IMR-90 (cell line): Measurements from ENCODE around the gene NHSL1. TPM values are rescaled to one million over a fixed set of nuclear protein-coding genes. Genes with fewer than 3 reads are reported as not detected.

Source experiments
- ATAC-seq: fragments of 200-7000 bp; cut with Tn5 transposase; 2 replicates; pipeline ENCODE4 v1.9.1; 2020; ENCODE audit warnings: low read depth, mild to moderate bottlenecking, moderate library complexity
- BruUV-seq: library from RNA; stranded (reverse); fragments of 400-500 nt; replicated peaks from 2 replicates; lab custom pipeline; 2021; lab: Mats Ljungman, UMichigan
- CTCF ChIA-PET: fragments of 300-600 bp; formaldehyde crosslinking; extraction: SDS; loops from one replicate; lab custom pipeline; 2021; ENCODE audit warnings: antibody characterized with exemption; lab: Yijun Ruan, JAX
- POLR2A ChIA-PET: fragments of 300-600 bp; sonication (Branson Sonifier 250); formaldehyde crosslinking; loops from one replicate; lab custom pipeline; 2022; ENCODE audit warnings: antibody characterized with exemption; ENCODE audit not compliant: unreplicated experiment; lab: Charles Lee
- DNase-seq: peaks from one replicate; pipeline ENCODE4 v3.0.0; 2013
- H2AFZ ChIP-seq: replicated peaks from 2 replicates; pipeline ENCODE3; 2013; ENCODE audit warnings: low read length, mild to moderate bottlenecking; ENCODE audit not compliant: poor library complexity
- H2AK5ac ChIP-seq: 2 replicates; pipeline ENCODE4 v1.6.1; 2013; ENCODE audit warnings: low read depth, low read length, inconsistent platforms
- H2AK9ac ChIP-seq: replicated peaks from 2 replicates; pipeline ENCODE3; 2013; ENCODE audit warnings: mild to moderate bottlenecking, low read depth, low read length, moderate library complexity; ENCODE audit not compliant: poor library complexity
- H2BK120ac ChIP-seq: 2 replicates; pipeline ENCODE4 v1.6.1; 2013; ENCODE audit warnings: low read depth, low read length, inconsistent platforms
- H2BK15ac ChIP-seq: 3 replicates; pipeline ENCODE4 v1.6.1; 2013; ENCODE audit warnings: low read depth, low read length, inconsistent platforms
- H2BK20ac ChIP-seq: 2 replicates; pipeline ENCODE4 v1.6.1; 2013; ENCODE audit warnings: low read depth, mild to moderate bottlenecking, inconsistent platforms, low read length, moderate library complexity
- H2BK5ac ChIP-seq: 2 replicates; pipeline ENCODE4 v1.6.1; 2013; ENCODE audit warnings: mild to moderate bottlenecking, low read depth, low read length, inconsistent platforms; ENCODE audit not compliant: poor library complexity, severe bottlenecking
- H3K14ac ChIP-seq: replicated peaks from 2 replicates; pipeline ENCODE4 v1.6.1; 2013; ENCODE audit warnings: low read depth, low read length, inconsistent platforms
- H3K18ac ChIP-seq: 2 replicates; pipeline ENCODE4 v1.6.1; 2013; ENCODE audit warnings: low read depth, low read length, control low read depth
- H3K23ac ChIP-seq: 2 replicates; pipeline ENCODE4 v1.6.1; 2013; ENCODE audit warnings: low read depth, low read length, inconsistent platforms
- H3K27ac ChIP-seq: 2 replicates; pipeline ENCODE4 v1.5.1; 2013; ENCODE audit warnings: mild to moderate bottlenecking, control low read depth, low read length; ENCODE audit not compliant: insufficient read depth
- H3K27me3 ChIP-seq: 2 replicates; pipeline ENCODE4 v1.6.1; 2013; ENCODE audit warnings: low read length; ENCODE audit not compliant: control insufficient read depth, insufficient read depth
- H3K36me3 ChIP-seq: 2 replicates; pipeline ENCODE4 v1.6.1; 2013; ENCODE audit warnings: low read length, mixed read lengths; ENCODE audit not compliant: control insufficient read depth, insufficient read depth
- H3K4ac ChIP-seq: 2 replicates; pipeline ENCODE4 v1.6.1; 2013; ENCODE audit warnings: low read depth, low read length, inconsistent platforms
- H3K4me1 ChIP-seq: 2 replicates; pipeline ENCODE4 v1.6.1; 2013; ENCODE audit warnings: low read length, mixed read lengths; ENCODE audit not compliant: control insufficient read depth, insufficient read depth
- H3K4me2 ChIP-seq: 2 replicates; pipeline ENCODE4 v1.6.1; 2013; ENCODE audit warnings: low read depth, mild to moderate bottlenecking, control low read depth, low read length, moderate library complexity
- H3K4me3 ChIP-seq: 2 replicates; pipeline ENCODE4 v1.5.1; 2013; ENCODE audit warnings: low read depth, mild to moderate bottlenecking, control low read depth, low read length, moderate library complexity; ENCODE audit not compliant: insufficient read depth
- H3K56ac ChIP-seq: 2 replicates; pipeline ENCODE4 v1.6.1; 2013; ENCODE audit warnings: low read length, inconsistent platforms; ENCODE audit not compliant: insufficient read depth; ENCODE audit errors: extremely low read depth
- H3K79me1 ChIP-seq, 2 experiments: 2 replicates each; pipeline ENCODE4 v1.6.1; 2013; ENCODE audit warnings: low read length in 2 of 2, inconsistent platforms in 1 of 2, low read depth in 1 of 2
- H3K9ac ChIP-seq: 2 replicates; pipeline ENCODE4 v1.6.1; 2013; ENCODE audit warnings: low read depth, low read length, control low read depth
- H3K9me1 ChIP-seq: 2 replicates; pipeline ENCODE4 v1.6.1; 2013; ENCODE audit warnings: low read length, inconsistent platforms; ENCODE audit not compliant: insufficient read depth
- H3K9me3 ChIP-seq: 2 replicates; pipeline ENCODE4 v1.6.1; 2013; ENCODE audit warnings: low read length; ENCODE audit not compliant: control insufficient read depth, insufficient read depth
- H4K20me1 ChIP-seq: 2 replicates; pipeline ENCODE4 v1.6.1; 2013; ENCODE audit warnings: low read length, inconsistent platforms; ENCODE audit not compliant: insufficient read depth
- H4K5ac ChIP-seq: 2 replicates; pipeline ENCODE4 v1.6.1; 2013; ENCODE audit warnings: mild to moderate bottlenecking, low read depth, low read length, control low read depth
- H4K8ac ChIP-seq, 2 experiments: 2 replicates each; pipeline ENCODE4 v1.6.1; 2013; ENCODE audit warnings: low read depth in 2 of 2, low read length in 2 of 2, control low read depth in 1 of 2, inconsistent platforms in 1 of 2
- H4K91ac ChIP-seq: 2 replicates; pipeline ENCODE4 v1.6.1; 2013; ENCODE audit warnings: low read depth, low read length, inconsistent platforms; ENCODE audit not compliant: insufficient read depth
- CEBPB ChIP-seq: IDR thresholded peaks from 2 replicates; pipeline ENCODE4 v1.6.1; 2012; ENCODE audit warnings: low read depth, low read length, improper control_type of control experiment
- CHD1 ChIP-seq: IDR thresholded peaks from 2 replicates; pipeline ENCODE4 v1.6.1; 2012; ENCODE audit warnings: low read depth, low read length, improper control_type of control experiment
- ELK1 ChIP-seq: fragments of 150-350 bp; IDR thresholded peaks from 2 replicates; pipeline ENCODE4 v1.6.1; 2016; ENCODE audit warnings: low read depth, mild to moderate bottlenecking, low read length, moderate library complexity, borderline replicate concordance
- FOS ChIP-seq: fragments of 150-350 bp; IDR thresholded peaks from 2 replicates; pipeline ENCODE4 v1.6.1; 2016; ENCODE audit warnings: low read depth, low read length
- MAZ ChIP-seq: IDR thresholded peaks from 2 replicates; pipeline ENCODE4 v1.6.1; 2012; ENCODE audit warnings: low read depth, mild to moderate bottlenecking, low read length, improper control_type of control experiment, moderate library complexity, borderline replicate concordance
- MXI1 ChIP-seq: IDR thresholded peaks from 2 replicates; pipeline ENCODE4 v1.6.1; 2012; ENCODE audit warnings: low read depth, mild to moderate bottlenecking, low read length, moderate library complexity, borderline replicate concordance
- NFE2L2 ChIP-seq: fragments of 150-350 bp; IDR thresholded peaks from 2 replicates; pipeline ENCODE4 v1.6.1; 2016; ENCODE audit warnings: low read depth, mild to moderate bottlenecking, low read length
- POLR2A ChIP-seq: IDR thresholded peaks from 2 replicates; pipeline ENCODE4 v1.6.1; 2012; ENCODE audit warnings: mild to moderate bottlenecking, low read depth, low read length
- RCOR1 ChIP-seq: IDR thresholded peaks from 2 replicates; pipeline ENCODE4 v1.6.1; 2012; ENCODE audit warnings: mild to moderate bottlenecking, low read length, improper control_type of control experiment; ENCODE audit not compliant: insufficient replicate concordance
- RFX5 ChIP-seq: IDR thresholded peaks from 2 replicates; pipeline ENCODE4 v1.8.0; 2012; ENCODE audit warnings: low read depth, mild to moderate bottlenecking, low read length, moderate library complexity
- SMC3 ChIP-seq: fragments of 150-350 bp; IDR thresholded peaks from 2 replicates; pipeline ENCODE4 v1.6.1; 2016; ENCODE audit warnings: low read depth, mild to moderate bottlenecking, antibody characterized with exemption, low read length, moderate library complexity
- USF2 ChIP-seq: fragments of 150-350 bp; IDR thresholded peaks from 2 replicates; pipeline ENCODE4 v1.6.1; 2017; ENCODE audit warnings: mild to moderate bottlenecking, antibody characterized with exemption, low read length, low read depth
- WGBS, 2 experiments: methylation state at CpG; one replicate each; pipeline versions ENCODE4 v1.1.5 to v1.1.7; 2013; ENCODE audit warnings: missing lambda C conversion rate in 2 of 2; ENCODE audit not compliant: insufficient read length in 1 of 2; ENCODE audit errors: extremely low coverage in 2 of 2; 5-methylcytosine and 5-hydroxymethylcytosine counted together
- dilution Hi-C: fragments of 300-500 bp; cut with HindIII; formaldehyde crosslinking; loops from one replicate; pipeline ENCODE4 v1.14.3; 2018; ENCODE audit warnings: low sequenced_read_pairs; ENCODE audit not compliant: unreplicated experiment
- in situ Hi-C: fragments of 300-500 bp; cut with MboI; formaldehyde crosslinking; loops from 3 replicates; pipeline ENCODE4 v1.14.3; 2019; ENCODE audit warnings: low sequenced_read_pairs, inconsistent platforms, mixed read lengths
- intact Hi-C: fragments of 100-400 bp; cut with micrococcal nuclease; formaldehyde crosslinking; loops from 2 replicates; pipeline ENCODE4 v1.10.0; 2022
- polyA plus RNA-seq, 3 experiments: library from polyadenylated mRNA; depleted of rRNA; stranded (reverse); fragments of >200 nt; gene quantifications; 2 replicates each; pipeline ENCODE4 v1.2.3, GENCODE V29; 2012; ENCODE audit warnings: low replicate concordance in 1 of 3
- total RNA-seq: library from RNA; depleted of rRNA; stranded (reverse); fragments of >200 nt; gene quantifications from 2 replicates; pipeline ENCODE4 v1.2.3, GENCODE V29; 2012
- TF ChIP-seq, protein P1 (sequence below): conservative IDR thresholded peaks from 2 replicates; pipeline ENCODE4 v1.5.1; 2012; ENCODE audit warnings: mild to moderate bottlenecking, low read depth, low read length, improper control_type of control experiment

NHSL1 gene
- total and polyA plus RNA-seq, 2 of the 4 experiments (the other 2 are of a cell fraction) = 5.6 to 7.2 TPM

- no peak overlapping the region for H3K27ac ChIP-seq
- WGBS, 2 experiments = no CpG with 5 or more reads among the region's 6 CpGs
- intact Hi-C loops (no loop called here), in situ Hi-C loops (no loop called here), dilution Hi-C loops (no loop called here)
- BruUV-seq = no TSS peak
- no peak overlapping the region for H3K9ac ChIP-seq
- no peak overlapping the region for H2AFZ ChIP-seq
- no peak overlapping the region for H4K5ac ChIP-seq
- H3K36me3 ChIP-seq = no peaks in the 10 kb centered on the region
- H3K4ac ChIP-seq = no peak overlapping the region
- no peaks in the 10 kb centered on the region for H3K9me3 ChIP-seq
- TF ChIP-seq RFX5 (no peak), MXI1 (no peak), SMC3 (no peak), RCOR1 (no peak), ELK1 (no peak), POLR2A (no peak), CEBPB (no peak), USF2 (no peak), FOS (no peak), NFE2L2 (no peak), MAZ (no peak), CHD1 (no peak)
- TF ChIP-seq, protein P1, sequence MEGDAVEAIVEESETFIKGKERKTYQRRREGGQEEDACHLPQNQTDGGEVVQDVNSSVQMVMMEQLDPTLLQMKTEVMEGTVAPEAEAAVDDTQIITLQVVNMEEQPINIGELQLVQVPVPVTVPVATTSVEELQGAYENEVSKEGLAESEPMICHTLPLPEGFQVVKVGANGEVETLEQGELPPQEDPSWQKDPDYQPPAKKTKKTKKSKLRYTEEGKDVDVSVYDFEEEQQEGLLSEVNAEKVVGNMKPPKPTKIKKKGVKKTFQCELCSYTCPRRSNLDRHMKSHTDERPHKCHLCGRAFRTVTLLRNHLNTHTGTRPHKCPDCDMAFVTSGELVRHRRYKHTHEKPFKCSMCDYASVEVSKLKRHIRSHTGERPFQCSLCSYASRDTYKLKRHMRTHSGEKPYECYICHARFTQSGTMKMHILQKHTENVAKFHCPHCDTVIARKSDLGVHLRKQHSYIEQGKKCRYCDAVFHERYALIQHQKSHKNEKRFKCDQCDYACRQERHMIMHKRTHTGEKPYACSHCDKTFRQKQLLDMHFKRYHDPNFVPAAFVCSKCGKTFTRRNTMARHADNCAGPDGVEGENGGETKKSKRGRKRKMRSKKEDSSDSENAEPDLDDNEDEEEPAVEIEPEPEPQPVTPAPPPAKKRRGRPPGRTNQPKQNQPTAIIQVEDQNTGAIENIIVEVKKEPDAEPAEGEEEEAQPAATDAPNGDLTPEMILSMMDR = no peak
- no peak overlapping the region for H2AK5ac ChIP-seq
- H4K20me1 ChIP-seq = peaks cover 3% of the 10 kb centered on the region; the same call in 1 of the 2 replicates
- H3K4me1 ChIP-seq = peaks cover 17% of the 10 kb centered on the region
- no peak overlapping the region for H3K4me2 ChIP-seq
- H2BK120ac ChIP-seq = no peak overlapping the region
- ATAC-seq (no peak), DNase-seq (no peak)
- H2BK5ac ChIP-seq = no peak overlapping the region
- no peak overlapping the region for H4K91ac ChIP-seq
- no peak overlapping the region for H3K56ac ChIP-seq
- no peak overlapping the region for H3K18ac ChIP-seq
- H3K23ac ChIP-seq = peak overlapping the region; percentile 38; the same call in 1 of the 2 replicates
- no peak overlapping the region for H2AK9ac ChIP-seq
- POLR2A ChIA-PET = no interaction called here
- H3K9me1 ChIP-seq = peaks cover 10% of the 10 kb centered on the region
- no peaks in the 10 kb centered on the region for H3K27me3 ChIP-seq
- no peak overlapping the region for H3K4me3 ChIP-seq
- H4K8ac ChIP-seq = no peak overlapping the region
- peak overlapping the region; percentile 6; the same call in 1 of the 2 replicates for H3K14ac ChIP-seq
- peaks cover 35 to 41% of the 10 kb centered on the region in 2 experiments for H3K79me1 ChIP-seq
- no peak overlapping the region for H2BK20ac ChIP-seq
- CTCF ChIA-PET = interaction anchor here (0.7 kb wide), 1 partner anchor 1676 kb away, joined by 4 read pairs; no protein-coding TSS in a partner anchor
- no peak overlapping the region for H2BK15ac ChIP-seq
These were observed 36.6 kb upstream of the NHSL1 start for GRCh38 chr6:138535728-138536455.
